HEK293 (cell line): ENCODE measurements around the gene DOK6.

Experiments used
- CTCF ChIA-PET: fragments of 350-600 bp; formaldehyde crosslinking; extraction: SDS; loops from one replicate; lab custom pipeline; 2021; ENCODE audit warnings: antibody characterized with exemption; lab: Yijun Ruan, JAX
- POLR2A ChIA-PET: fragments of 300-600 bp; formaldehyde crosslinking; extraction: SDS; loops from one replicate; lab custom pipeline; 2020; ENCODE audit warnings: antibody characterized with exemption, inconsistent platforms; lab: Yijun Ruan, JAX
- H3K27ac ChIP-seq: fragments of 200-500 bp; sonication (Bioruptor generic); 2 replicates; pipeline ENCODE4 v1.5.1; 2014; ENCODE audit warnings: low read depth, low read length, control low read depth, inconsistent platforms; ENCODE audit errors: extremely low read depth
- H3K36me3 ChIP-seq, 2 experiments: fragments of 200-500 bp in 1 of 2; sonication (Bioruptor generic) in 1 of 2; 1 replicate in 1 of 2; 2 replicates in 1 of 2; pipeline ENCODE4 v1.5.1; 2014 to 2017; ENCODE audit warnings: inconsistent platforms in 2 of 2, low read length in 2 of 2; ENCODE audit not compliant: control insufficient read depth in 2 of 2, insufficient read depth in 1 of 2
- H3K4me1 ChIP-seq: fragments of 200-500 bp; sonication (Bioruptor generic); 2 replicates; pipeline ENCODE4 v1.5.1; 2014; ENCODE audit warnings: mild to moderate bottlenecking, low read length, inconsistent platforms; ENCODE audit not compliant: control insufficient read depth, insufficient read depth
- H3K4me3 ChIP-seq: 2 replicates; pipeline ENCODE4 v1.5.1; 2011; ENCODE audit warnings: low read depth, mild to moderate bottlenecking, control low read depth, low read length, moderate library complexity
- H3K9me3 ChIP-seq: fragments of 200-500 bp; sonication (Bioruptor generic); 2 replicates; pipeline ENCODE4 v1.5.1; 2014; ENCODE audit warnings: low read depth, low read length, inconsistent platforms; ENCODE audit not compliant: control insufficient read depth, insufficient read depth
- BCL11B ChIP-seq: fragments of 450-650 bp; formaldehyde crosslinking; IDR thresholded peaks from 2 replicates; pipeline ENCODE4 v1.5.1; 2016; ENCODE audit warnings: low read depth, missing biosample characterization, missing genetic modification characterization
- GLI4 ChIP-seq: fragments of 450-650 bp; formaldehyde crosslinking; IDR thresholded peaks from 2 replicates; pipeline ENCODE4 v1.5.1; 2016; ENCODE audit warnings: missing biosample characterization, missing genetic modification characterization
- HIC1 ChIP-seq: fragments of 450-650 bp; formaldehyde crosslinking; IDR thresholded peaks from 2 replicates; pipeline ENCODE4 v1.5.1; 2016; ENCODE audit warnings: missing biosample characterization, missing genetic modification characterization
- SP3 ChIP-seq: fragments of 450-650 bp; formaldehyde crosslinking; IDR thresholded peaks from 2 replicates; pipeline ENCODE4 v1.5.1; 2016; ENCODE audit warnings: missing biosample characterization, missing genetic modification characterization
- TCF7L2 ChIP-seq: IDR thresholded peaks from 2 replicates; pipeline ENCODE4 v1.6.1; 2011; ENCODE audit warnings: low read depth, mild to moderate bottlenecking, inconsistent platforms, low read length, moderate library complexity, borderline replicate concordance
- TSHZ1 ChIP-seq: fragments of 450-650 bp; formaldehyde crosslinking; IDR thresholded peaks from 2 replicates; pipeline ENCODE4 v1.5.1; 2016; ENCODE audit warnings: missing biosample characterization, missing genetic modification characterization, borderline replicate concordance
- YY2 ChIP-seq: fragments of 450-650 bp; formaldehyde crosslinking; IDR thresholded peaks from 2 replicates; pipeline ENCODE4 v1.5.1; 2016; ENCODE audit warnings: missing biosample characterization, missing genetic modification characterization
- ZBTB17 ChIP-seq: fragments of 450-650 bp; formaldehyde crosslinking; IDR thresholded peaks from 2 replicates; pipeline ENCODE4 v1.5.1; 2016; ENCODE audit warnings: missing biosample characterization, missing genetic modification characterization
- ZBTB20 ChIP-seq: fragments of 450-650 bp; formaldehyde crosslinking; IDR thresholded peaks from 2 replicates; pipeline ENCODE4 v1.5.1; 2016; ENCODE audit warnings: missing biosample characterization, missing genetic modification characterization
- ZBTB48 ChIP-seq: fragments of 450-650 bp; formaldehyde crosslinking; IDR thresholded peaks from 2 replicates; pipeline ENCODE4 v1.5.1; 2016; ENCODE audit warnings: missing biosample characterization, missing genetic modification characterization
- ZFP37 ChIP-seq: fragments of 450-650 bp; formaldehyde crosslinking; IDR thresholded peaks from 2 replicates; pipeline ENCODE4 v1.5.1; 2016; ENCODE audit warnings: missing biosample characterization, missing genetic modification characterization
- ZNF121 ChIP-seq: fragments of 450-650 bp; formaldehyde crosslinking; IDR thresholded peaks from 2 replicates; pipeline ENCODE4 v1.5.1; 2016; ENCODE audit warnings: missing biosample characterization, missing genetic modification characterization
- ZNF132 ChIP-seq: fragments of 450-650 bp; formaldehyde crosslinking; IDR thresholded peaks from 2 replicates; pipeline ENCODE4 v1.5.1; 2017; ENCODE audit warnings: missing biosample characterization, missing genetic modification characterization, borderline replicate concordance
- ZNF175 ChIP-seq: fragments of 450-650 bp; formaldehyde crosslinking; IDR thresholded peaks from 2 replicates; pipeline ENCODE4 v1.5.1; 2016; ENCODE audit warnings: missing biosample characterization, missing genetic modification characterization
- ZNF335 ChIP-seq: fragments of 450-650 bp; formaldehyde crosslinking; conservative IDR thresholded peaks from 2 replicates; pipeline ENCODE4 v1.5.1; 2016; ENCODE audit warnings: missing biosample characterization, missing genetic modification characterization
- ZNF48 ChIP-seq: fragments of 450-650 bp; formaldehyde crosslinking; IDR thresholded peaks from 2 replicates; pipeline ENCODE4 v1.5.1; 2016; ENCODE audit warnings: missing biosample characterization, missing genetic modification characterization
- ZNF501 ChIP-seq: fragments of 450-650 bp; formaldehyde crosslinking; IDR thresholded peaks from 2 replicates; pipeline ENCODE4 v1.5.1; 2016; ENCODE audit warnings: missing biosample characterization, missing genetic modification characterization
- ZNF600 ChIP-seq: fragments of 450-650 bp; formaldehyde crosslinking; IDR thresholded peaks from 2 replicates; pipeline ENCODE4 v1.5.1; 2016; ENCODE audit warnings: missing biosample characterization, missing genetic modification characterization
- TF ChIP-seq, protein P1 (sequence below): fragments of 450-650 bp; formaldehyde crosslinking; IDR thresholded peaks from 2 replicates; pipeline ENCODE4 v1.5.1; 2016; ENCODE audit warnings: missing biosample characterization, missing genetic modification characterization
- TF ChIP-seq, protein P2 (sequence below): fragments of 450-650 bp; formaldehyde crosslinking; IDR thresholded peaks from 2 replicates; pipeline ENCODE4; 2016; ENCODE audit warnings: missing biosample characterization, missing genetic modification characterization
- TF ChIP-seq, protein P3 (sequence below): fragments of 450-650 bp; formaldehyde crosslinking; IDR thresholded peaks from 2 replicates; pipeline ENCODE4 v1.5.1; 2017; ENCODE audit warnings: missing biosample characterization, missing genetic modification characterization
- TF ChIP-seq, protein P4 (sequence below): fragments of 450-650 bp; formaldehyde crosslinking; IDR thresholded peaks from 2 replicates; pipeline ENCODE4 v1.5.1; 2016; ENCODE audit warnings: missing biosample characterization, missing genetic modification characterization
- TF ChIP-seq, protein P5 (sequence below): fragments of 450-650 bp; IDR thresholded peaks from 2 replicates; pipeline ENCODE4 v1.5.1; 2018; ENCODE audit warnings: missing biosample characterization, mild to moderate bottlenecking, missing genetic modification characterization
- TF ChIP-seq, protein P6 (sequence below): fragments of 450-650 bp; IDR thresholded peaks from 2 replicates; pipeline ENCODE4 v1.5.1; 2018; ENCODE audit warnings: missing biosample characterization, missing genetic modification characterization

DOK6 gene

DNA sequence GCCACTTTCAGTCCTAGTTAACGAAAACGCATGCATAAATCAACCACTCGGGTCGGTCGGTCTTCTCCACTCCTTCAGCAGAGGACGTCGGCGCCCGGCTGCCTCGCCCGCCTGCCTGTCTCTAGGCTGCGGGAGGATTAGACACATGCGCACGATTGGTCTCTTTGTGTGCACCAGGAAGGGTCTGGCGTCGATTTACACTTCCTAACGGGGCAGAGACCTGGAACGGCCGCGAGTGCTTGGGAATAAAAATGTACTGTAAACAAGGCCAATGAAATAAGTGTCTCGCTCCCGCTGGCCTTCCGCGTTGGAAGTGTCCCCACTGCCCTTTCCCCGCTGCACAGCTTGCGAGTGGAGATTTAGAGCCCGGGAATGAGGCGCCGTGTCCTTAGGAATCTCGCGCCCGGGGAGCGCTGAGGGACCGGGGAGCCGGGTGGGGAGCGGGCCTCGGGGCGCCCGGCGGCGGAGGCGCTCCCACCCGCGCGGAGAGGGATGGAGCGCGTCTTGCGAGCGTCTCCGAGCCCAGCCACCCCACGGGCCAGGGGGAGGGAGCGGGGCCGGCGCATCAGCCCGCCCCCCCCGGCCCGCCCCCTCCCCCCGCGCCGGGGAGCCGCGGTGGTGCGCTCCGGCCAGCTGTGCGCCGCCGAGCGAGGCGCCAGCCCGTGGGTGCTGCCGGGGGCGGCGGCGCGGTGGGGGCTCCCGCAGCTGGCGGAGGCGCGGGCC, at the start of gene DOK6:
DOK6 (plus strand) TSS at position 636 of the 723 bp plus-strand sequence.
- no peaks in the 10 kb centered on the region for H3K36me3 ChIP-seq
- ChIA-PET CTCF (interaction anchor here (0.6 kb wide), 1 partner anchor 360 kb away, joined by 3 read pairs; no protein-coding TSS in a partner anchor), POLR2A (interaction anchor here (0.6 kb wide), 1 partner anchor 484 kb away, joined by 3 read pairs; no protein-coding TSS in a partner anchor)
- H3K9me3 ChIP-seq: no peaks in the 10 kb centered on the region
- peak within 1 kb of the TSS; percentile 55 for H3K4me3 ChIP-seq
- no peaks in the 10 kb centered on the region; the same call in 1 of the 2 replicates for H3K4me1 ChIP-seq
- H3K27ac ChIP-seq: no peak within 1 kb of the TSS
- TF ChIP-seq, protein P1, sequence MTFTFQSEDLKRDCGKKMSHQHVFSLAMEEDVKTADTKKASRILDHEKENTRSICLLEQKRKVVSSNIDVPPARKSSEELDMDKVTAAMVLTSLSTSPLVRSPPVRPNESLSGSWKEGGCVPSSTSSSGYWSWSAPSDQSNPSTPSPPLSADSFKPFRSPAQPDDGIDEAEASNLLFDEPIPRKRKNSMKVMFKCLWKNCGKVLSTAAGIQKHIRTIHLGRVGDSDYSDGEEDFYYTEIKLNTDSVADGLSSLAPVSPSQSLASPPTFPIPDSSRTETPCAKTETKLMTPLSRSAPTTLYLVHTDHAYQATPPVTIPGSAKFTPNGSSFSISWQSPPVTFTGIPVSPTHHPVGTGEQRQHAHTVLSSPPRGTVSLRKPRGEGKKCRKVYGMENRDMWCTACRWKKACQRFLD (tag by site-specific recombination): no peak
- TF ChIP-seq HIC1 (tag by site-specific recombination) (no peak), ZNF48 (no peak), ZNF121 (tag by site-specific recombination) (no peak), ZNF501 (no peak), ZBTB20 (tag by site-specific recombination) (peak; percentile 80), ZFP37 (tag by site-specific recombination) (no peak), ZNF132 (tag by site-specific recombination) (no peak), ZBTB17 (peak; percentile 88), ZNF335 (tag by site-specific recombination) (peak; percentile 91), ZNF600 (tag by site-specific recombination) (no peak), SP3 (tag by site-specific recombination) (no peak), TSHZ1 (tag by site-specific recombination) (no peak), BCL11B (tag by site-specific recombination) (no peak), GLI4 (tag by site-specific recombination) (no peak), TCF7L2 (no peak), ZBTB48 (no peak), ZNF175 (tag by site-specific recombination) (no peak), YY2 (tag by site-specific recombination) (no peak)
- TF ChIP-seq, protein P2, sequence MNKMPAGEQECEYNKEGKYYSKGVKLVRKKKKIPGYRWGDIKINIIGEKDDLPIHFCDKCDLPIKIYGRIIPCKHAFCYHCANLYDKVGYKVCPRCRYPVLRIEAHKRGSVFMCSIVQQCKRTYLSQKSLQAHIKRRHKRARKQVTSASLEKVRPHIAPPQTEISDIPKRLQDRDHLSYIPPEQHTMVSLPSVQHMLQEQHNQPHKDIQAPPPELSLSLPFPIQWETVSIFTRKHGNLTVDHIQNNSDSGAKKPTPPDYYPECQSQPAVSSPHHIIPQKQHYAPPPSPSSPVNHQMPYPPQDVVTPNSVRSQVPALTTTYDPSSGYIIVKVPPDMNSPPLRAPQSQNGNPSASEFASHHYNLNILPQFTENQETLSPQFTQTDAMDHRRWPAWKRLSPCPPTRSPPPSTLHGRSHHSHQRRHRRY (tag by site-specific recombination): no peak
- TF ChIP-seq, protein P3, sequence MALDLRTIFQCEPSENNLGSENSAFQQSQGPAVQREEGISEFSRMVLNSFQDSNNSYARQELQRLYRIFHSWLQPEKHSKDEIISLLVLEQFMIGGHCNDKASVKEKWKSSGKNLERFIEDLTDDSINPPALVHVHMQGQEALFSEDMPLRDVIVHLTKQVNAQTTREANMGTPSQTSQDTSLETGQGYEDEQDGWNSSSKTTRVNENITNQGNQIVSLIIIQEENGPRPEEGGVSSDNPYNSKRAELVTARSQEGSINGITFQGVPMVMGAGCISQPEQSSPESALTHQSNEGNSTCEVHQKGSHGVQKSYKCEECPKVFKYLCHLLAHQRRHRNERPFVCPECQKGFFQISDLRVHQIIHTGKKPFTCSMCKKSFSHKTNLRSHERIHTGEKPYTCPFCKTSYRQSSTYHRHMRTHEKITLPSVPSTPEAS (tag by site-specific recombination): no peak
- TF ChIP-seq, protein P4, sequence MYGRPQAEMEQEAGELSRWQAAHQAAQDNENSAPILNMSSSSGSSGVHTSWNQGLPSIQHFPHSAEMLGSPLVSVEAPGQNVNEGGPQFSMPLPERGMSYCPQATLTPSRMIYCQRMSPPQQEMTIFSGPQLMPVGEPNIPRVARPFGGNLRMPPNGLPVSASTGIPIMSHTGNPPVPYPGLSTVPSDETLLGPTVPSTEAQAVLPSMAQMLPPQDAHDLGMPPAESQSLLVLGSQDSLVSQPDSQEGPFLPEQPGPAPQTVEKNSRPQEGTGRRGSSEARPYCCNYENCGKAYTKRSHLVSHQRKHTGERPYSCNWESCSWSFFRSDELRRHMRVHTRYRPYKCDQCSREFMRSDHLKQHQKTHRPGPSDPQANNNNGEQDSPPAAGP: no peak
- TF ChIP-seq, protein P5, sequence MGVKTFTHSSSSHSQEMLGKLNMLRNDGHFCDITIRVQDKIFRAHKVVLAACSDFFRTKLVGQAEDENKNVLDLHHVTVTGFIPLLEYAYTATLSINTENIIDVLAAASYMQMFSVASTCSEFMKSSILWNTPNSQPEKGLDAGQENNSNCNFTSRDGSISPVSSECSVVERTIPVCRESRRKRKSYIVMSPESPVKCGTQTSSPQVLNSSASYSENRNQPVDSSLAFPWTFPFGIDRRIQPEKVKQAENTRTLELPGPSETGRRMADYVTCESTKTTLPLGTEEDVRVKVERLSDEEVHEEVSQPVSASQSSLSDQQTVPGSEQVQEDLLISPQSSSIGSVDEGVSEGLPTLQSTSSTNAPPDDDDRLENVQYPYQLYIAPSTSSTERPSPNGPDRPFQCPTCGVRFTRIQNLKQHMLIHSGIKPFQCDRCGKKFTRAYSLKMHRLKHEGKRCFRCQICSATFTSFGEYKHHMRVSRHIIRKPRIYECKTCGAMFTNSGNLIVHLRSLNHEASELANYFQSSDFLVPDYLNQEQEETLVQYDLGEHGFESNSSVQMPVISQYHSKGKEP: no peak
- TF ChIP-seq, protein P6, sequence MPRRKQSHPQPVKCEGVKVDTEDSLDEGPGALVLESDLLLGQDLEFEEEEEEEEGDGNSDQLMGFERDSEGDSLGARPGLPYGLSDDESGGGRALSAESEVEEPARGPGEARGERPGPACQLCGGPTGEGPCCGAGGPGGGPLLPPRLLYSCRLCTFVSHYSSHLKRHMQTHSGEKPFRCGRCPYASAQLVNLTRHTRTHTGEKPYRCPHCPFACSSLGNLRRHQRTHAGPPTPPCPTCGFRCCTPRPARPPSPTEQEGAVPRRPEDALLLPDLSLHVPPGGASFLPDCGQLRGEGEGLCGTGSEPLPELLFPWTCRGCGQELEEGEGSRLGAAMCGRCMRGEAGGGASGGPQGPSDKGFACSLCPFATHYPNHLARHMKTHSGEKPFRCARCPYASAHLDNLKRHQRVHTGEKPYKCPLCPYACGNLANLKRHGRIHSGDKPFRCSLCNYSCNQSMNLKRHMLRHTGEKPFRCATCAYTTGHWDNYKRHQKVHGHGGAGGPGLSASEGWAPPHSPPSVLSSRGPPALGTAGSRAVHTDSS (tag by site-specific recombination): no peak
